Esophagus muscularis mucosa (tissue), 4 donors: ENCODE data around the gene UBL7.

Experiments
- CTCF ChIP-seq, 3 experiments: fragments of 200-600 bp in 2 of 3; fragments of 450-650 bp in 1 of 3; sonication (generic) in 2 of 3; IDR thresholded peaks; one replicate each; pipeline ENCODE4 v1.5.1; 2017 to 2019; ENCODE audit warnings: antibody characterized with exemption in 3 of 3, mild to moderate bottlenecking in 2 of 3, moderate library complexity in 1 of 3
- EP300 ChIP-seq: sonication (generic); formaldehyde crosslinking; IDR thresholded peaks from one replicate; pipeline ENCODE4 v1.6.1; 2017; ENCODE audit warnings: antibody characterized with exemption
- POLR2AphosphoS5 ChIP-seq, 2 donors: sonication (generic); formaldehyde crosslinking; IDR thresholded peaks; one replicate each; pipeline ENCODE4 v1.6.1; 2017; ENCODE audit warnings: antibody characterized with exemption in 2 of 2

GRCh38 chr15:74406517-74406916, 54.4 kb downstream of the UBL7 start:
- TF ChIP-seq CTCF (IDR thresholded peaks at IDR 0.05) = no peak
- no peak for TF ChIP-seq POLR2AphosphoS5 (IDR thresholded peaks at IDR 0.05)
- TF ChIP-seq EP300 = no peak
